Uterus (tissue), 2 donors: ENCODE measurements around the gene GBP7.

Source experiments
- CTCF ChIP-seq, 4 experiments: fragments of 200-600 bp in 2 of 4; fragments of 450-650 bp in 2 of 4; sonication (generic) in 2 of 4; IDR thresholded peaks; one replicate each; pipeline ENCODE4 v1.5.1; 2016 to 2019; ENCODE audit warnings: antibody characterized with exemption in 4 of 4, mild to moderate bottlenecking in 2 of 4, moderate library complexity in 1 of 4
- POLR2A ChIP-seq, 2 donors: fragments of 450-650 bp; IDR thresholded peaks; one replicate each; pipeline ENCODE4 v1.6.1; 2016; ENCODE audit warnings: antibody characterized with exemption in 2 of 2, mild to moderate bottlenecking in 1 of 2, moderate library complexity in 1 of 2

- no peak for TF ChIP-seq POLR2A (IDR thresholded peaks at IDR 0.05)
- TF ChIP-seq CTCF (IDR thresholded peaks at IDR 0.05), result no peak
Observed at GRCh38 chr1:89211035-89211634, 35.3 kb upstream of the GBP7 start.
